ENCODE results near the gene AGAP1. TPM values are rescaled to one million over a fixed set of nuclear protein-coding genes. Genes with fewer than 3 reads are reported as not detected.

Gene AGAP1
- total RNA-seq, 3 donors from 2014 or later (not counting 1 experiment from before 2014, with no cell fraction given) = 42.0 to 56.4 (median 45.7) TPM

GRCh38 chr2:235598532-235599531 lies 105.0 kb downstream of the AGAP1 start:
- H3K27me3 Mint-ChIP-seq (ENCODE audit: low read depth in 2 of 2) = peaks cover 0 to 4% of the 10 kb centered on the region in 2 donors
- H3K36me3 Mint-ChIP-seq = no peaks in the 10 kb centered on the region
- TF ChIP-seq CTCF (IDR thresholded peaks at IDR 0.05) = no peak
- H3K4me3 Mint-ChIP-seq = no peak overlapping the region
- Histone ChIP-seq H3K4me3 (ENCODE audit: low read length) (no peak overlapping the region), H3K27ac (ENCODE audit: low read length) (no peak overlapping the region), H3K4me1 (ENCODE audit: control insufficient read depth, insufficient read depth, low read length) (no peaks in the 10 kb centered on the region), H3K27me3 (ENCODE audit: control insufficient read depth, insufficient read depth, low read length) (no peaks in the 10 kb centered on the region), H3K36me3 (ENCODE audit: control insufficient read depth, insufficient read depth, low read length) (no peaks in the 10 kb centered on the region), H3K9me3 (ENCODE audit: control insufficient read depth, insufficient read depth, low read length) (no peaks in the 10 kb centered on the region)
- DNase-seq (no peak), ATAC-seq (no peak)
- 90% methylated on average over 16 of the region's 20 CpGs for WGBS (ENCODE audit: insufficient coverage)
- no peaks in the 10 kb centered on the region for H3K4me1 Mint-ChIP-seq
- no peaks in the 10 kb centered on the region for H3K9me3 Mint-ChIP-seq
- intact Hi-C loops (cut with micrococcal nuclease) = no loop called here
- H3K27ac Mint-ChIP-seq = no peak overlapping the region

DNA sequence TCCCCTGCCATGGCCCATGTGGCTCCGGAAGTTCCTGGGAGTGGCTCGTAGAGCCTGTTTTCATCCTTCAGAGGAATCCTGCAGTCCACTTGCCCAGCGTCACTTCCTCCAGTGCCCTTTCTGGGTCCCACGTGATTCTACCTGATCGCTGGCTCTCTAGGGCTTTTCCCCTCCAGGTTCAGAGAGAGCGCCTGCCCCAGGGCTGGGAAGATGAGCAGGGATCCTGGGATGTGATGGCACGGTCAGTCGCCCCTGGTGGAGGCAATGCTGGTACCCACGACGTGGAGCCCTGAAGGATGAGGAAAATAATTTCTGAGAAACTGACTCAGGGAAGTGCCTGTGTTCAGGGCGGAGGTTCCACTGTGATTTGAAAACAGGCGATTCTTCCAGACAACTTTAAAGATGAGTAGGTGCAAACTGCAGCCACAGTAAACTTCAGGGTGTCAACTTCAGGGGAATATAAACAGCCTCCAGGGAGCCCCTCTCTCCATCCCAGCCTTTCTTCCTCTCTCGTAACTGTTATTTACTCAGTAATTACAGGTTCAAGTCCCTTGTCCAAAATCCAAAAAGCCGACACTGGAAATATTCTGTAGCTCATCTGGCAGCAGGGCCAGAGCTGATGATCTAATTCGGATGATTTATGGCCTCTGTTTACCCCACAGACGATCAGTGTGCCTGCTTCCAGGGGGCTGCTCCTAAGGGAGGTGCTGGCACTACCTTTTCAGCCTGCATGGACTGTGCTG lies 105.9 kb downstream of the AGAP1 start:
- Mint-ChIP-seq H3K27ac (no peak overlapping the region), H3K4me1 (no peaks in the 10 kb centered on the region), H3K36me3 (no peaks in the 10 kb centered on the region), H3K27me3 (ENCODE audit: low read depth in 2 of 2) (peaks cover 0 to 4% of the 10 kb centered on the region in 2 donors), H3K9me3 (no peaks in the 10 kb centered on the region), H3K4me3 (no peak overlapping the region)
- Histone ChIP-seq H3K27ac (ENCODE audit: low read length) (no peak overlapping the region), H3K9me3 (ENCODE audit: control insufficient read depth, insufficient read depth, low read length) (no peaks in the 10 kb centered on the region), H3K4me3 (ENCODE audit: low read length) (no peak overlapping the region), H3K27me3 (ENCODE audit: control insufficient read depth, insufficient read depth, low read length) (no peaks in the 10 kb centered on the region), H3K4me1 (ENCODE audit: control insufficient read depth, insufficient read depth, low read length) (no peaks in the 10 kb centered on the region), H3K36me3 (ENCODE audit: control insufficient read depth, insufficient read depth, low read length) (no peaks in the 10 kb centered on the region)
- 83% methylated on average over 16 of the region's 16 CpGs for WGBS (ENCODE audit: insufficient coverage)
- intact Hi-C loops (cut with micrococcal nuclease) = no loop called here
- ATAC-seq (no peak), DNase-seq (no peak)
- TF ChIP-seq CTCF (IDR thresholded peaks at IDR 0.05) = no peak

- Histone ChIP-seq H3K27ac (ENCODE audit: low read length) (no peak overlapping the region), H3K36me3 (ENCODE audit: control insufficient read depth, insufficient read depth, low read length) (no peaks in the 10 kb centered on the region), H3K27me3 (ENCODE audit: control insufficient read depth, insufficient read depth, low read length) (no peaks in the 10 kb centered on the region), H3K4me1 (ENCODE audit: control insufficient read depth, insufficient read depth, low read length) (no peaks in the 10 kb centered on the region), H3K9me3 (ENCODE audit: control insufficient read depth, insufficient read depth, low read length) (no peaks in the 10 kb centered on the region), H3K4me3 (ENCODE audit: low read length) (no peak overlapping the region)
- Mint-ChIP-seq H3K27ac (no peak overlapping the region), H3K36me3 (no peaks in the 10 kb centered on the region), H3K4me1 (no peaks in the 10 kb centered on the region), H3K9me3 (no peaks in the 10 kb centered on the region), H3K27me3 (ENCODE audit: low read depth in 2 of 2) (peaks cover under 1 to 7% of the 10 kb centered on the region in 2 donors), H3K4me3 (no peak overlapping the region)
- intact Hi-C loops (cut with micrococcal nuclease) = no loop called here
- TF ChIP-seq CTCF (IDR thresholded peaks at IDR 0.05) = no peak
- no peak for DNase-seq
- ATAC-seq = no peak
- WGBS (ENCODE audit: insufficient coverage) = 88% methylated on average over 3 of the region's 4 CpGs
These were observed 106.6 kb downstream of the AGAP1 start for GRCh38 chr2:235600406-235600805.

Measured in natural killer cell (primary cell).